Neutrophil (primary cell): ENCODE measurements around the gene SH3GL1.
"Not testable (repeated sequence)": the region's sequence is repeated elsewhere in the genome, so short reads cannot be mapped to it uniquely, and the experiment has no call there.

Experiments
- H3K27ac ChIP-seq: fragments of 200-600 bp; sonication (generic); 2 replicates; pipeline ENCODE4 v1.5.1; 2016; ENCODE audit warnings: mild to moderate bottlenecking, moderate library complexity
- H3K27me3 ChIP-seq: fragments of 200-600 bp; sonication (generic); 2 replicates; pipeline ENCODE4 v1.6.0; 2016; ENCODE audit warnings: mild to moderate bottlenecking
- H3K36me3 ChIP-seq: fragments of 200-600 bp; sonication (generic); 2 replicates; pipeline ENCODE4 v1.5.1; 2017
- H3K4me1 ChIP-seq, 2 experiments: fragments of 200-600 bp in 1 of 2; sonication (generic) in 1 of 2; 1 replicate in 1 of 2; 2 replicates in 1 of 2; pipeline versions ENCODE4 v1.5.1 to v1.6.1; 2013 to 2016; ENCODE audit warnings: low read depth in 1 of 2, low read length in 1 of 2, mild to moderate bottlenecking in 1 of 2, moderate library complexity in 1 of 2; ENCODE audit not compliant: control insufficient read depth in 1 of 2, insufficient read depth in 1 of 2
- H3K4me3 ChIP-seq, 2 experiments: fragments of 200-600 bp in 1 of 2; sonication (generic) in 1 of 2; 1 replicate in 1 of 2; 2 replicates in 1 of 2; pipeline ENCODE4 v1.5.1; 2013 to 2016; ENCODE audit warnings: low read depth in 1 of 2, low read length in 1 of 2, mild to moderate bottlenecking in 1 of 2, moderate library complexity in 1 of 2
- H3K9me3 ChIP-seq: fragments of 200-600 bp; sonication (generic); 2 replicates; pipeline ENCODE4 v1.5.1; 2016
- CTCF ChIP-seq: fragments of 200-600 bp; sonication (generic); IDR thresholded peaks from 2 replicates; pipeline ENCODE4 v1.5.1; 2016; ENCODE audit warnings: antibody characterized with exemption

The SH3GL1 gene

GRCh38 chr19:4329858-4330257 lies 70.5 kb downstream of the SH3GL1 start:
- Histone ChIP-seq H3K4me3 (no peak overlapping the region), H3K27me3 (peaks cover 51% of the 10 kb centered on the region), H3K27ac (no peak overlapping the region), H3K4me1 (peaks cover 10 to 19% of the 10 kb centered on the region in 2 experiments), H3K9me3 (no peaks in the 10 kb centered on the region), H3K36me3 (no peaks in the 10 kb centered on the region)
- no peak for TF ChIP-seq CTCF

- H3K27ac ChIP-seq, H3K36me3 ChIP-seq, H3K9me3 ChIP-seq: not testable (repeated sequence)
- Histone ChIP-seq H3K4me3 (peak overlapping the region; percentile 43 to 56), H3K4me1 (peaks cover 10 to 19% of the 10 kb centered on the region in 2 experiments), H3K27me3 (peaks cover 54% of the 10 kb centered on the region)
Measured at GRCh38 chr19:4328991-4329681, 71.2 kb downstream of the SH3GL1 start.

- H3K36me3 ChIP-seq = no peaks in the 10 kb centered on the region
- TF ChIP-seq CTCF = no peak
- H3K27ac ChIP-seq = no peak overlapping the region
- peak overlapping the region; percentile 43 to 56 for H3K4me3 ChIP-seq
- H3K9me3 ChIP-seq = no peaks in the 10 kb centered on the region
- peaks cover 56% of the 10 kb centered on the region for H3K27me3 ChIP-seq
- H3K4me1 ChIP-seq = peaks cover 10 to 19% of the 10 kb centered on the region in 2 experiments
Measured at GRCh38 chr19:4328243-4328990, 71.9 kb downstream of the SH3GL1 start.

DNA sequence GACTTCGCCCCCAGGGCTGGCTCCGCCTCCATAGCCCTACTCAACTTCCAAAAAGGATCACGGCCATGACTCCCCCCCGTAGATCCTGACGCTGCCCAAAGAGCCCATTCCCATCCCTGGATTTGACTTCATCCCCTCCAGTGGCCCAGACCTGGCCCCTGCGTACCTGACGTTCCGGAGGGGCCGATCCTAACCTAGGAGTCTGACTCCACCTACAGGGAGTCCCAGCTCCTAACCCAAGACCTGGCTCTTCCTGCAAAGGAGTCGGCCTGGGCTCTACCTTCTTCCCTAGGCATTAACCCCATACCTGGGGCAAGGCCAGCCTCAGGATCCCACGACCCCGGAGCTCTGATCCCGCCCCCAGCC lies 72.5 kb downstream of the SH3GL1 start:
- no peak overlapping the region for H3K27ac ChIP-seq
- H3K27me3 ChIP-seq = peaks cover 56% of the 10 kb centered on the region
- H3K4me1 ChIP-seq = peaks cover 10 to 19% of the 10 kb centered on the region in 2 experiments
- TF ChIP-seq CTCF = no peak
- no peaks in the 10 kb centered on the region for H3K9me3 ChIP-seq
- H3K4me3 ChIP-seq = peak overlapping the region; percentile 21 to 56
- no peaks in the 10 kb centered on the region for H3K36me3 ChIP-seq

- no peaks in the 10 kb centered on the region for H3K36me3 ChIP-seq
- H3K4me1 ChIP-seq = peaks cover 10 to 19% of the 10 kb centered on the region in 2 experiments
- H3K4me3 ChIP-seq = peak overlapping the region; percentile 21 to 56
- TF ChIP-seq CTCF = no peak
- H3K27ac ChIP-seq = no peak overlapping the region
- H3K9me3 ChIP-seq = peaks cover under 1% of the 10 kb centered on the region
- peaks cover 56% of the 10 kb centered on the region for H3K27me3 ChIP-seq
Measured at GRCh38 chr19:4327252-4327876, 73.0 kb downstream of the SH3GL1 start.
